ENCODE data around the gene PLA2G6.
A peak's percentile ranks its signal among the peaks of the same experiment; 100 is the strongest.

Gene PLA2G6, protein sequence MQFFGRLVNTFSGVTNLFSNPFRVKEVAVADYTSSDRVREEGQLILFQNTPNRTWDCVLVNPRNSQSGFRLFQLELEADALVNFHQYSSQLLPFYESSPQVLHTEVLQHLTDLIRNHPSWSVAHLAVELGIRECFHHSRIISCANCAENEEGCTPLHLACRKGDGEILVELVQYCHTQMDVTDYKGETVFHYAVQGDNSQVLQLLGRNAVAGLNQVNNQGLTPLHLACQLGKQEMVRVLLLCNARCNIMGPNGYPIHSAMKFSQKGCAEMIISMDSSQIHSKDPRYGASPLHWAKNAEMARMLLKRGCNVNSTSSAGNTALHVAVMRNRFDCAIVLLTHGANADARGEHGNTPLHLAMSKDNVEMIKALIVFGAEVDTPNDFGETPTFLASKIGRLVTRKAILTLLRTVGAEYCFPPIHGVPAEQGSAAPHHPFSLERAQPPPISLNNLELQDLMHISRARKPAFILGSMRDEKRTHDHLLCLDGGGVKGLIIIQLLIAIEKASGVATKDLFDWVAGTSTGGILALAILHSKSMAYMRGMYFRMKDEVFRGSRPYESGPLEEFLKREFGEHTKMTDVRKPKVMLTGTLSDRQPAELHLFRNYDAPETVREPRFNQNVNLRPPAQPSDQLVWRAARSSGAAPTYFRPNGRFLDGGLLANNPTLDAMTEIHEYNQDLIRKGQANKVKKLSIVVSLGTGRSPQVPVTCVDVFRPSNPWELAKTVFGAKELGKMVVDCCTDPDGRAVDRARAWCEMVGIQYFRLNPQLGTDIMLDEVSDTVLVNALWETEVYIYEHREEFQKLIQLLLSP

GRCh38 chr22:38181453-38182200, at the start of gene PLA2G6:
Gene PLA2G6 (minus strand): TSS chr22:38181830. CDS start chr22:38169426, 12,404 bp downstream.
- DNase-seq (ENCODE audit: low spot score) = peak; percentile 98

DNA sequence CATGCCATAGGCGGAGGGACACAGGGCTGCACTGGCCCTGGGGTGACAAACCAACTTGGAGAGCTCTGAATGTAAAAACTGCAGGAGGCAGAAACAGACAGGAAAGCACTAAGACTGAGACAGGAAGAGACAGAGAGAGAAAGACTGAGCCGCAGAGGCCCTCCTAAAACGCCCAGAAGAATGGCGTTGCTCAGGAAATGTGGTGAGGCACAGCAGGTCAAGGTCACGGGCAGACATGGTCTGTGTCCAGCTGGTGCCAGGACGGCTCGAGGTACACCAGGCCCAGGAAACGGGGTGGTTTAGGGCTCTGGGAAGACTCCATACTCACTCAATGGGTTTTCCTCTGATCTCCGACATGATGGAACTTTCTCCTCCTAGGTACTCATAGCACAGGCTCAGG, 49.3 kb upstream of the PLA2G6 start:
- DNase-seq (ENCODE audit: low spot score) = no peak

- peak; percentile 63 for DNase-seq (ENCODE audit: low spot score)
Observed at GRCh38 chr22:38230108-38230825, 48.6 kb upstream of the PLA2G6 start.

DNA sequence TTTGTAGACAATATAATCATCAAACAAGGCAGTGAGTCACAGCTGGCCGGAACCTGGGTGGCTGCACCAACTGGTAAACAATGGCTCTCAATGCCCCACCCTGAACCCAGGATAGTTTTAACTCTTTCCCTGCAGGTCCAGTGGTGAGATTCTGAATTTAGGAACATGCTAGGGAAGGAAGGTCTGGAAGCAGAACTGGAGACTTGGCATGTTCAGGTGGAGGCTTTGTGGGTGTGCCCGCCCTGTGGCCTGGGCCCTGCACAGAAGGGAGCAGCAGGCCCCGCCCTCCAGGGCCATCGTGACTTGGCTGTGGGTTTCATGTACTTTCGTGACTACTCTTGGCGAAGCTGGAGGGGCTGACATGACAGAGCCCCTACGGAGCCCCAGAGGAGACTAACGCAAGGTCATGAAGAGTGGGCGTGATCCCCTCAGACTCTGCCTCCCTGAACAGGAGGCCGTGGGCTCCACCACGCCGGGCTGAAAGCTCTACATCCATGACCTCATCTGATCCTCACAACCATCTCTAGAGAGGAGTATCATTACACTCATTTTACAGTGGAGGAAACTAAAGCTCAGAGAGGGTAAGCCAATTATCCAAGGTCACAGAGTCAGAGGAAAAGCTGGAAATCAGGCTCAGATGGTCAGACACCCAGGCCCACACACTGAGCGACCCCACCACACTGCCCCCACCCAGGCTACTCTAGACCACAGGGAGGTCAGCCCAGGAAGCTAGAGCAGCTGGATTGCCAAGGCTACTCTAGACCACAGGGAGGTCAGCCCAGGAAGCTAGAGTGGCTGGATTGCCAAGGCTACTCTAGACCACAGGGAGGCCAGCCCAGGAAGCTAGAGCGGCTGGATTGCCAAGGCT, 47.5 kb upstream of the PLA2G6 start:
- DNase-seq (ENCODE audit: low spot score) = no peak

DNA sequence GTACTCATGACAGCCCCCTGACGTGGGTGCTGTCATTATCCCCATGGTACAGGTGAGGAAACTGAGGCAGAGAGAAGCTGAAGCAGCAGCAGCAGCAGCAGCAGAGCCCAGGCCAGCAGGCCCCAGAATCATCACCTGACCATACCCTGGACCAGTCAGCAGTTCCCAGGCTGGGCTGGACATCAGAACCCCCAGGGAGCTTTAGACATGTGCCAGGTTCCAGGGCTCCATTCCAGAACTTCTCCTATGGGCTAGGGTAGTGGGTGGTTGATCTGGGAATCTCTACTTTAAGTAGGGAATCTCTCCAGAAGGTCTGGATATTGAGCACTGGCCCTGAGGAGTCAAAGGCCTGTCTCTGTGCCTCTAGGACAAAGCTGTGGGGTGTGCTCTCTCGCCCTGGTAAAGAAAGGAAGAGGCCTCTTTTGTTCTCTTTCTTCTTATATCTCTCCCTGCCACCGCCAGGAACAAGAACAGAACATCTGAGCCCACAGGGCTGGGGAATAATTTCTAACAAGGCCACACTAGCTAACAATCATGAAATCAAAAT, 46.8 kb upstream of the PLA2G6 start:
- DNase-seq (ENCODE audit: low spot score) = no peak

- DNase-seq (ENCODE audit: low spot score) = no peak
Observed at GRCh38 chr22:38226853-38227649, 45.4 kb upstream of the PLA2G6 start.

DNA sequence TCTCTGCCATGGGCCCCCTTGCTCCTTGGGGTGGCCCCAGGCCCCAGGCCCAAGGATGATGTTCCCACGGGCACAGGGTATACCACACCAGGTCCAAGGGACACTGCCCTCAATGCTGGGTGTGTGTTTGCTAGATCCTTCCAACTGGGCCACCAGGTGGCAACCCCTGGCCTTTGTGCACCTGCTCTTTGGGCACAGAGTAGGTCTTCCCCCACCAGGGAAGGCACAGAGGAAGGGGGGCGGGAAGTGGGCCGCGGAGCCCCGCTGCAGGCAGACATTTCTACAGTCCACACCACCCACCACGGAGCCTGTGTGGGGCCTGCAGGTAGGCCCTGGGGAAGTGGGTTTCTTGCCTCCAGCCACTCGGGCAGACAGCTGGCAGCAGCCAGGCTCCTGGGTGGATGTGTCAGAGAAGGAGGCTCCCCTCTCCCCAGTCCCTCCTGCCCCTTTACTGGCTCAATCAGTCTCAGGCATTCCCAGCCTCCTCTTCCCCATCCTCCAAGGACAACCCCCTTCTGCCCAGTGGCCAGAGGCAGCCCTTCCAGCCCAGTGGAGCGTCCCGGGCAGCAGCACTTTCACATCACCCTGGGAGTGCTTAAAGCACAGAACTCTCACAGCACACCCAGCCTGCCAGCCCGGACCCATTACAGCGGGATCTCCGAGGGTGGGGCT, 41.8 kb upstream of the PLA2G6 start:
- no peak for DNase-seq (ENCODE audit: low spot score)

GRCh38 chr22:38222797-38223119, 41.1 kb upstream of the PLA2G6 start:
- DNase-seq (ENCODE audit: low spot score) = no peak

- no peak for DNase-seq (ENCODE audit: low spot score)
Observed at GRCh38 chr22:38221908-38222796, 40.5 kb upstream of the PLA2G6 start.

GRCh38 chr22:38221407-38221806, 39.8 kb upstream of the PLA2G6 start:
- DNase-seq (ENCODE audit: low spot score) = no peak

- DNase-seq (ENCODE audit: low spot score) = no peak
Observed at GRCh38 chr22:38220653-38221386, 39.2 kb upstream of the PLA2G6 start.

- no peak for DNase-seq (ENCODE audit: low spot score)
Observed at GRCh38 chr22:38220163-38220562, 38.5 kb upstream of the PLA2G6 start.

DNA sequence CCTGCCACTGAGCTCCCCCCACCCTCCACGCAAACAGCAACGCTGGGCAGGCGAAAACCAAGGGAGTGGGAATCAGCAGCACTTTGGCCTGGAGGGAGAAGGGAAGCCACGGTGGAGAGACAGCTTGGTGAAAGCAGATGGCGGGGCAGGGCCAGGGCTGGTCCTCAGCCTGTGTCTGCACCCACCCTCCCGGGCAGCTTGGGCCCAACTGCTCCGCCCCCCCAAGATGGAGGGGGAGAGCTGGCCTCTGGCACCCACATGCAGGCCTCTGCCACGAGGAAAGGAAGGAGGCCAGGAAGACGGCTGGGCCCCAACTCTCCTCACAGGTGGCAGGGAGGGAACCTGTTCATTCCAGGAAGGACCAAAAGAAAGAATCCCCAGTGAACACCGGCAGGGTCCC, 38.0 kb upstream of the PLA2G6 start:
- no peak for DNase-seq (ENCODE audit: low spot score)

- no peak for DNase-seq (ENCODE audit: low spot score)
Observed at GRCh38 chr22:38218661-38219622, 37.3 kb upstream of the PLA2G6 start.

- DNase-seq (ENCODE audit: low spot score) = no peak
Observed at GRCh38 chr22:38215156-38216038, 33.8 kb upstream of the PLA2G6 start.
